GM18861 (cell line): ENCODE data around the gene PLXNC1.

ENCODE experiments used
- ATAC-seq: cut with Tn5 transposase; IDR thresholded peaks from one replicate; pipeline ENCODE4 v1.9.1; 2021; ENCODE audit not compliant: unreplicated experiment

PLXNC1 gene

GRCh38 chr12:94178882-94179281, 30.5 kb downstream of the PLXNC1 start:
- ATAC-seq, result no peak

GRCh38 chr12:94179723-94180122, 31.3 kb downstream of the PLXNC1 start:
- ATAC-seq, result no peak

DNA sequence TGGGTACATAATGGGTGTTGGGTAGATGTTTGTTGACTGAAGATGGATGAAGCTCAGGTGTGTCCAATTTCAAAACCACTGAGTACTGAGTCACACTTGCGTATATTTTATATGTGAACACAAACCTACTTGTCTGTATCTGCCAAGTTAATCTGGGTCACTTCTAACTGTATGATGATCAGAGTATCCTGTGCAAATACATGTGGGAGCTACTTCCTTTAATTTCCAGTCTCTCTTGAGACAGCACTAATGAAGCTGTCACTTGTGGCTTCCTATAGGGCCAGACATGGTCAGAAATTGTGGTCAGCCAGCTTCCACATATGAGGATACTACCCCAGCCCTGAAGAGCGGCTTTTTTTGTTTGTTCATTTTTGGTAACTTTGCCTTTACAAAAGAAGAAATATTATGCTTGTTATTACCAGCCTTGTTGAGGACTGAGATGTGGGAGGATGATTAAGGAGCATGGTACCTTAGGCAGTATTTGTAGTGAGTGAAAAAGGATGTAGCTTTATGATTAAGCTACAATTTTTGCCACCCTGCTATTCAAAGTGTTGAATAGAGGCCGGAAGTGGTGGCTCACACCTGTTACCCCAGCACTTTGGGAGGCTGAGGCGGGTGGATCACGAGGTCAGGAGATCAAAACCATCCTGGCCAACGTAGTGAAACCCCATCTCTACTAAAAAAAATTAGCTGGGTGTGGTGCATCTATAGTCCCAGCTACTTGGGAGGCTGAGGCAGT, 32.4 kb downstream of the PLXNC1 start:
- no peak for ATAC-seq

DNA sequence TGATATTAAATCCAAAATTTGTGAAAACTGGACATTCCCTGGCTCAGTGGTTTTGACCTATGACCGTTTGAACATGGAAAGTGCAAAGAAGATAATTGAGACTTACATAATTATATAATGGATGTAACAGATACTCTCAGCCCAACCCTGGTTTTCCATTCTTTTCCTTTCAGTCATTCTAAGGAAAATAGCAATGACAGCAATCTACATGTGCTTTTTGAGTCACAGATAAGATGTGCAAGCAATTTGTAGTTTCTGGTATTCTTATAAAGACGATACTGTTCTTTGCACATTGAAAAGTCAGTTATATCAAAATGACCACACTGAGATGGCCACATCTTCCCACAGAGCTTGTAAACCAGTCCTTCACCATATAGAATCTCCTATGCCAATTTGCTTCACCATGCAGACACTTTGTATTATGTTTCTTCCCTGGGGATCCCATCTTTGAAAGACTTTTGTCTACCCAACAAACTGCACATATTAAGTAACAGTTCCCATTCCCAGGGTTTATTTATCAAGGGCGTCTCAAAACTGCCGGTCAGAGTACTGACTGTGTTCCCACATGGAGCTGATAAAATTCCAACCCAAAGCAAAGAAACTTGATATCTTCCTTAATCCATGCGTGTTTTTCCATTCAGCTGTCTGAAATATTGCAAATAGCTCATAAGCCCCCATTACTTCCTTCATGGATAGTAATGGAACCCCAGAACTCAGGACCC, 34.8 kb downstream of the PLXNC1 start:
- no peak for ATAC-seq

GRCh38 chr12:94183708-94184379, 35.5 kb downstream of the PLXNC1 start:
- no peak for ATAC-seq

- no peak for ATAC-seq
Observed at GRCh38 chr12:94184995-94185719, 36.8 kb downstream of the PLXNC1 start.

DNA sequence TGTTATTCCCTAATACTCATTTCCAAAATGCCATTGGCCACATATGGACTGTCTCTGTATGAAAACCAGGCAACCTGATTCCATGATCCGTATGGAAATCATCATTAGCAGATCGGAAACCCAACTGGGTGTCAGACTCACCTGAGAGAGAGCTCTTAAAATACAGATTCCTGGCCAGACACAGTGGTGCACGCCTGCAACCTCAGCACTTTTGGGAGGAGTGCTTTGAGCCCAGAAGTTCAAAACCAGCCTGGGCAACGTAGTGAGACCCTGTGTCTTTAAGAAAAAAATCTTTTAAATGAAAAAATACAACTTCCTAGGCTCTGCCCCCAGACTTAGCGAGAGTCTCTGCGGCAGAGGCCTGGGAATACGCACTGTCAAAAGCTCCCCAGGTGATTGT, 37.4 kb downstream of the PLXNC1 start:
- ATAC-seq, result no peak

DNA sequence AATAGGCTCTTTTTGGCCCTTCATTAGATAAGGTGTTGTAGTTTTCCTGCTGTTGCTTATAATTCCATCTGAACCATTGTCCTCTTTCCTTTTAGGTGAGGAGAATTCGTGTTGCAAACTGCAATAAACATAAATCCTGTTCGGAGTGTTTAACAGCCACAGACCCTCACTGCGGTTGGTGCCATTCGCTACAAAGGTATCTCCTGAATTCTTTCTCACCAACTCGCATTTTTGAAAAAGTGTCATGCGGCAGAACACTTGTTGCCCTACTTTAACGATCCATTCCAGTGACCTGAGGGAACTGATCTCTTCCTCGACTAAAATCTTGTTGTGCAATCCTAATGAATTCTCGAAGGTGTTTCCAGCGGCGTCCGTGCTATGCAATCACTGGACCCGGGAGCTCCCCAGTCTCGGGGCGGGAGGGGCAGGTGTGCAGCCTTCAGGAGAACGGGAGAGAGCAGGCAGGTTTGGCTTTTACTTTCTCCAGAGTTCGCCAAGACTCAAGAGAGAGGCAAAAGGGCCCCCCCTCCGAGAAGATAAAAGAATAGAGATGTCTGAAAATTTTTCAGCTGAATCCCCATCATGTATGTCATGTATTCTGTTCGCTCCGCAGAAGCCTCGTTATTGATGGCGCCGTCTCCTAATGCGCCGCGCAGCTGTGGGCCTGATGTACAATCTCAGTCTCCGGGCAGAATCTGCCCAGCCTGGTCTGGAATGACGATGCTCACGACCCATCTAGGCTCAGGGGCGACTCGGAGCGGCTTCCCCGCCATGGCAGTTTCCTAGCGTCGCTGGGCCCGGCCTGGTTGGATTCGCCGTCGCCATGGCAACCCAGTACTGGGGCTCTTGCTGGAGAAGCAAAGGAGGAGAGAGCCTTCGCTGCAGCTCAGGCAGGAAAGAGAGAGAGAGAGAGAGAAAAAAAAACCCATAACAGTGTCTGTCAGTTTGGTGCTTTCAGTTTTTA, 38.2 kb downstream of the PLXNC1 start:
- ATAC-seq, result no peak

DNA sequence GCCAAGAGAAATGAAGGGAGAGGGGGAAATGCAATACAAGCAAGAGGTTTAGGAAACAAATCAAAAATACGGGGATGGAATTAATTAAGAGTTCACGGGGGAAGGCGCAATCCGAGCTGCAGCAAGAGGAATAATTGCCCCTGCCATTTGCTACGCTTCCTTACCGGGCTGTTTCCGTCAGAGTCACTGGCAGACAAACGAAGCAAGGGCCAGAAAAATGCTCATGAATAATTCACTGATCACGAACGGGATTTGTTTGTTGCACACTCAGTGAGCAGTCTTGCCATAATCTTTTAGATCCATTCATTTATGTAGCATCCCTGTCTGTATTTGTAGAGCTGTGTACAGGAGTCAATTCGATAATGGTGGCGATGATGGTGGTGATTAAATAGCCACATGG, 39.0 kb downstream of the PLXNC1 start:
- ATAC-seq, result no peak

DNA sequence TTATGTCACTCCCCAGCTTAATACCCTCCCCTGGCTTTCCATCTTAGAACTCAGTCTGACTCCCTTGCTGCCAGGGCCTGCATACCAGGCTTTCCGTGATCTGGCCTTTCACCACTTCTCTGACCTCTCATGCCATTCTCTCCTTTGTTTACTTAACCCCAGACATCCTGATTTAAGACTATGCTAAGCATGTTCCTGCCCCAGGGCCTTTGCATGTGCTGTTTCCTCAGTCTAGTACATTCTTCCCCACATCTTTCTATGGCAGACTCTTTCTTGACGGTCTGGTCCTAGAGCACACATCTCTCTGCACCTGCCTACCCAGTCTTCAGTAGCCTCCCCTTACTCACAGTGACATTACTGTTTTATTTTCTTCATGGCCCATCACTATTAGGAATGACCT, 42.2 kb downstream of the PLXNC1 start:
- no peak for ATAC-seq

DNA sequence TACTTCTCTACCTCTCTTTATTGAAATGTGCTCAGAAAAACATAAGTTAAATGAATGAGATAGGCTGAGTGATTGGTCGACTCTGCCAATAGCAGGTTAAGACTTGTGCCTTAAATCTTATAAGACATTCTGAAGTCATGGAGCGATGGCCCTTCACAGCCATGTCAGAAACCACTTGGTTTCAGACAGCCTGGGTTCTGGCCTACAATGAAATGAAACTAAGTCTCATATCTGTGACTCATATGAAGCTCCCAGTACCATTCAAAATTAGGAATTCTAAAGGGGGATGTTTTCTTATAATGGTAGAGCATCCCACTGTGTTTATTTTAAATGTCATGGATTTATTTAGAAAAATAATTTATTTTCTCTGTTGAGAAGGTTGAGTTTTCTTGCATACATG, 42.6 kb downstream of the PLXNC1 start:
- no peak for ATAC-seq

GRCh38 chr12:94191811-94192210, 43.4 kb downstream of the PLXNC1 start:
- ATAC-seq, result no peak

GRCh38 chr12:94192506-94192905, 44.1 kb downstream of the PLXNC1 start:
- ATAC-seq, result no peak

- peak; percentile 54 for ATAC-seq
Observed at GRCh38 chr12:94193168-94193567, 44.8 kb downstream of the PLXNC1 start.

- no peak for ATAC-seq
Observed at GRCh38 chr12:94195483-94195882, 47.1 kb downstream of the PLXNC1 start.

GRCh38 chr12:94198469-94198868, 50.1 kb downstream of the PLXNC1 start:
- ATAC-seq, result no peak

DNA sequence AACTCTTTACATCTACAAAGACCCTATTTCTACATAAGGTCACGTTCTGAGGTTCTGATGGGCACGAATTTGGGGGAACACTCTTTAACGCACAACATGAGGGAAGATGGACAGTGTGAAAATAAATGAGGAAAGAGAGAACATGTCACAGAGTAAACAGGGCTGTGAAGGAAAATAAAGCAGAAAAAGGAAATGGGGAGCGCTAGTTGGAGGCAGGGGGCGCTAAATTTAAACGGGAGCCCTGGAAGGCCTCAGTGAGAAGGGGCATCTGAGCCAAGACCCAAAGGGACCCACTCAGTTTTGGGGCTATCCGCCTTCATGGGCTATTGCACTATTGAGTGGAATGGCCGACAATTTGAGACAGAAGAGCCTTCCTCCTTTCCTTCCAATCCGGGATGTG, 50.5 kb downstream of the PLXNC1 start:
- ATAC-seq, result no peak

DNA sequence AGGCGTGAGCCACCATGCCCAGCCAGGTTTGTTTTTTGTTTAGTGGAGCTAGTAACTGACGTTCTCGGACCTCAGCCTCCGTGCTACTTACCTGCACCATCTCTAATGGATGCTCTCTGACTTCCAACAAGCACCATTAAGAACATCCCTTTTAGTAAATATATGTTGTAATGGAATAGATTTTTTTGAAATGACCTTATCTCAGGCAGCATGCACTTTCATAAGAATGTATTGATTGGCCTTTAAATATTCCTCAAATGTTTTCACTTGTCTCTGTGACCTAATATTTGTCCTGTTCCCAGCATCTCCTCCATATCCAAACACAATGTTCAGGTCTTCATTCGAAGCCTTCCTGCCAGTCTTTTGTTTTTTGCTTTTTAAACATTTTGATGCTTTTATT, 51.7 kb downstream of the PLXNC1 start:
- ATAC-seq, result no peak

GRCh38 chr12:94200695-94201094, 52.3 kb downstream of the PLXNC1 start:
- no peak for ATAC-seq
